HS-5 (cell line): ENCODE data around the gene TAS2R50.

Source experiments
- DNase-seq: peaks from one replicate; pipeline ENCODE4 v3.0.0-alpha.2; 2012; ENCODE audit warnings: low read depth

TAS2R50 gene

DNA sequence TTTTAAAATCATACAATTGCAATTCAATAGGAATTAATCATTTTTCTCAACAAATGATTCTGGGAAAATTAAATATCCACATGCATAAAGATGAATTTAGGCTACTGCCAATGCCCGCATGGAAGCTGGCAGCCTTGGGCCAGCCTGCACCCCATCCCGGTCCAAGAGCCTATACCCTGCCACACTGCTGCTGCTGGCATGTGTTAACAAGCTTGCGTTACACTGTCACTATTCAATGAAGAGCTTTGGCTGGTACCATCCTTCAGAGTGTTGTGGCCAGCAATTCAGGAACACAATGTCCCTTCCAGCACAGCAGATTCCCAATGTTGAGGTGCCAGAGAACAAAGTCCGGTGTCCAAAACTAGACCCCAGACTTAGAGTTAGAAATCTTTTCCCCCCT is 34.1 kb downstream of the TAS2R50 start:
- DNase-seq = no peak

DNA sequence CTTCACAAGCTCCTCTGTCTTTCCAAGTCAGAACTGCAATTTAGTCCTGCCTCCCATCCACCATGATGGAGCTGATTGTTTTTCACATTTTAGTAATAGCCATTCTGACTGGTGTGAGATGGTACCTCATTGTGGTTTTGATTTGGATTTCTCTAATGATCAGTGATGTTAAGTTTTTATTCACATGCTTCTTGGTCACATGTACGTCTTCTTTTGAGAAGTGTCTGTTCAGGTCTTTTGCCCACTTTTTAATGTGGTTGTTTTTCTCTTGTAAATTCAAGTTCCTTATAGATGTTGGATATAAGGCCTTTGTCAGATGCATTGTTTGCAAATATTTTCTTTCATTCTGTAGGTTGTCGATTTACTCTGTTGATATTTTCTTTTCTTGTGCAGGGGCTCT is 43.5 kb downstream of the TAS2R50 start:
- DNase-seq = no peak

DNA sequence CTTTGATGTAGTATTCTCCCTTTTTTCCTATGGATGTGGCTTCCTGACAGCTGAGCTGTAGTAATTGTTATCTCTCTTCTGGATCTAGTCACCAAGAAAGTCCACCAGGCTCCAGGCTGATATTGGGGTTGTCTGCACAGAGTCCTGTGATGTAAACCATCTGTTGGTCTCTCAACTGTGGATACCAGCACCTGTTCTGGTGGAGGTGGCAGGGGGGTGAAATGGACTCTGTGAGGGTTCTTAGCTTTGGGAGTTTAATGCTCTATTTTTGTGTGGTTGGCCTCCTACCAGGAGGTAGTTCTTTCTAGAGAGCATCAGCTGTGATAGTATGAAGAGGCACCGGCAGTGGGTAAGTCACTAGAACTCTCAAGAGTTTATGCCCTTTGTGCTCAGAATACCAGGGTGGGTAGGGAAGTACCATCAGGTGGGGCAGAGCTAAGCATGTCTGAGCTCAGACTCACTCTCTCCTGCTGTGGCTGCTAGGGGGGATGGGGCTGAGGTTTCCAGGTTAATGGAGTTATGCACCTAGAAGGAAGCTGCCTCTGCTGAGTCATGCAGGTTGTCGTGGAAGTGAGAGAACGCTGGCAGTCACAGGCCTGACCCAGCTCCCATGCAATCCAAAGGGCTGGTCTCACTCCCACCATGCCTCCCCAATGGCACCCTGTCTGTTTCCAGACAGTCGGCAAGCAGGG is 44.6 kb downstream of the TAS2R50 start:
- DNase-seq = no peak

DNA sequence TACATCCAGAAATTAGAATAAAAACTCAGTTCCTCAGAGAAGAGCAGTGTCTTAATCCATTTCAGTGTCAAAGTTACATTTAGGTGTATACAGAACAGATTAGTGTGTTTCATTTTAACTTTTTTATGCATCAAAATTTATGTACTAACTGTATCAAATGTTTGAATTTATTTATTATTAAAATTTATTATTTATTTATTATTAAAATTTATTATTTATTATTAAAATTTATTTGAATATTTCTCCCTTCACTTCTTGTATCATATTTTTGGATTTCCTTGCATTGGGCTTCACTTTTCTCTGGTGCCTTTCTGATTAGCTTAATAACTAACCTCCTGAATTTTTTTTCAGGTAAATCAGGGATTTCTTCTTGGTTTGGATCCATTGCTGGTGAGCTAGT is 45.3 kb downstream of the TAS2R50 start:
- no peak for DNase-seq

DNA sequence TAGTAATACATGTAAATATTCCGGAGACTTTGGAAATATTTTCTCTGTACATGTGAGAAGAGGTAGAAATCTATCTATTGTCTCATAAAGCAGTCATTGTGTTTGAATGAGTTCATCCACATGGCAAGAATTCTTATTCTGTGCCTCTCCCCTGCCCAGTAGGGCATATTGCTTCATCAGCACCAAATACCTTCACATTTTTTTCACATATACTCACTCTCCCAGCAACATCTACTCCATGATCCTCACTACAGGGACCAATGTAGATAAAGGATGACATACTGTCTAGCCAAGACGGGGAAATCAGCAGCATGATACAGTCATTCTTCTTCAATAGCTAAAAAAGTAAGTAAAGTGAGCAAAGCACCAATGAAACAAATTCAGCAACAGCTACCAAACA is 46.3 kb downstream of the TAS2R50 start:
- peak; percentile 80 for DNase-seq

DNA sequence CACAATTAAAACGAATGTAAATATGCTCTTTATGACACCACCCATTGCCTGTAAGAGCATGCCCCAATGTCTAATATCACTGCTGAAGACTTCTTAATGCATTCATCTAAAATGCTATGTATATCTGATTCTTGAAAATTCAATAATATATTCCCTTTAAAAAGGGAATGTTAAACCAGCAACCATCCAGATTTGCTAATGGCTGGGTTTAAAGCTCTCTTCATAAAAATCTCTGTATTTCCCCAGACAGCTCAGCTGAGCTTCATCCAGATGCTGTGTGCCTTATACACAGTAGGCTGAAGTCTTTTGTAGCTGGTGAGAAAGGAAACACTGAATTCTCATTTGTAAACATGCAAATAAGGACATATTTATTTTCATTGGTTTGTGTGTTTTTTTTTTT is 47.5 kb downstream of the TAS2R50 start, which contains the start of gene TAS2R14:
TSS of gene TAS2R14 (minus strand) at position 101 of the 400 bp plus-strand sequence. CDS start at position 45, 56 bp downstream.
- no peak for DNase-seq

DNA sequence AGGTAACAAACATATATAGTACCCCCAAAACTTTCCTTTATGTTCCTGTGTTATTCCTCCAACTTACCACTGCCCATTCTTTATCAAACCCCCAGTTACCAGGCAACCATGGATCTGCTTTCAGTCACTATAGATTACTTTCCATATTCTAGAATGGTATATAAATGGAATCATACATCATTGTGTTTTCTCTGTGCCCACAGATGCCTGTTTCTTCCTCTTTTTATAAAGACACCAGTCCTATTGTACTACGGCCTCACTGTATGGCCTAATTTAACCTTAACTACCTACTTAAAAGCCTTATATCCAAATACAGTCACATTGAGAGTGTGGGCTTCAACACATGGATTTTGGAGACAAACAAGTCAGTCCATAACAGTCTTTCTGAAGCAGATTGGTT is 50.2 kb downstream of the TAS2R50 start:
- DNase-seq = no peak
